ENCODE measurements around the gene CTNND1.

The CTNND1 gene

GRCh38 chr11:57792870-57793269 lies 31.3 kb downstream of the CTNND1 start (continued):
- TF ChIP-seq ZNF302 (tag by site-specific recombination; IDR thresholded peaks at IDR 0.05; ENCODE audit: low read depth) (no peak), ATF2 (tag by site-specific recombination; IDR thresholded peaks at IDR 0.05; ENCODE audit: low read depth) (no peak), KLF7 (tag by site-specific recombination; IDR thresholded peaks at IDR 0.05; ENCODE audit: borderline replicate concordance) (no peak), ZFP41 (tag by site-specific recombination; IDR thresholded peaks at IDR 0.05; ENCODE audit: borderline replicate concordance) (no peak), ZNF366 (tag by site-specific recombination; conservative IDR thresholded peaks at IDR 0.05) (no peak), ZNF24 (tag by site-specific recombination; IDR thresholded peaks at IDR 0.05) (no peak), ZNF157 (tag by site-specific recombination; IDR thresholded peaks at IDR 0.05) (no peak), ZBTB10 (tag by site-specific recombination; IDR thresholded peaks at IDR 0.05) (no peak), HOXC10 (CRISPR knock-in tag; IDR thresholded peaks at IDR 0.05) (no peak), PRDM2 (tag by site-specific recombination; IDR thresholded peaks at IDR 0.05; ENCODE audit: borderline replicate concordance) (no peak)

GRCh38 chr11:57793351-57794115 lies 31.9 kb downstream of the CTNND1 start:
- no peaks in the 10 kb centered on the region for H3K9me3 ChIP-seq (ENCODE audit: control insufficient read depth, insufficient read depth, low read depth, low read length)
- no peak overlapping the region for H3K27ac ChIP-seq (ENCODE audit: extremely low read depth, low read depth, low read length)
- H3K36me3 ChIP-seq (ENCODE audit: control insufficient read depth in 2 of 2, insufficient read depth in 1 of 2, low read length in 2 of 2), result peaks cover 6 to 50% of the 10 kb centered on the region in 2 experiments; a peak in 2 of 3 replicates
- ChIA-PET POLR2A (no interaction called here), CTCF (no interaction called here)
- H3K4me1 ChIP-seq (ENCODE audit: control insufficient read depth, insufficient read depth, low read length), result no peaks in the 10 kb centered on the region
- H3K4me3 ChIP-seq (ENCODE audit: low read depth, low read length), result no peak overlapping the region
- no peak for TF ChIP-seq ZNF548 (tag by site-specific recombination; IDR thresholded peaks at IDR 0.05)
- TF ChIP-seq ZSCAN23 (tag by site-specific recombination; IDR thresholded peaks at IDR 0.05), result no peak
- no peak for TF ChIP-seq ZBTB44 (tag by site-specific recombination; IDR thresholded peaks at IDR 0.05)
- no peak for TF ChIP-seq ZFHX2 (tag by site-specific recombination; conservative IDR thresholded peaks at IDR 0.05)
- TF ChIP-seq ZNF692 (tag by site-specific recombination; IDR thresholded peaks at IDR 0.05), result no peak
- TF ChIP-seq ZNF501 (tag by site-specific recombination; IDR thresholded peaks at IDR 0.05), result no peak
- no peak for TF ChIP-seq ZNF558 (tag by site-specific recombination; IDR thresholded peaks at IDR 0.05)
- TF ChIP-seq ZNF132 (tag by site-specific recombination; IDR thresholded peaks at IDR 0.05; ENCODE audit: borderline replicate concordance), result no peak
- TF ChIP-seq GLIS2 (tag by site-specific recombination; IDR thresholded peaks at IDR 0.05), result no peak
- TF ChIP-seq ZNF214 (tag by site-specific recombination; IDR thresholded peaks at IDR 0.05; ENCODE audit: borderline replicate concordance), result no peak
- no peak for TF ChIP-seq HOXC10 (CRISPR knock-in tag; IDR thresholded peaks at IDR 0.05)
- TF ChIP-seq SALL2 (tag by site-specific recombination; IDR thresholded peaks at IDR 0.05; ENCODE audit: borderline replicate concordance), result no peak
- TF ChIP-seq BCL11B (tag by site-specific recombination; IDR thresholded peaks at IDR 0.05; ENCODE audit: low read depth), result no peak
- TF ChIP-seq ZBTB7A (tag by site-specific recombination; IDR thresholded peaks at IDR 0.05; ENCODE audit: low read depth), result no peak
